ENCODE data around the gene OSTF1.

The OSTF1 gene

DNA sequence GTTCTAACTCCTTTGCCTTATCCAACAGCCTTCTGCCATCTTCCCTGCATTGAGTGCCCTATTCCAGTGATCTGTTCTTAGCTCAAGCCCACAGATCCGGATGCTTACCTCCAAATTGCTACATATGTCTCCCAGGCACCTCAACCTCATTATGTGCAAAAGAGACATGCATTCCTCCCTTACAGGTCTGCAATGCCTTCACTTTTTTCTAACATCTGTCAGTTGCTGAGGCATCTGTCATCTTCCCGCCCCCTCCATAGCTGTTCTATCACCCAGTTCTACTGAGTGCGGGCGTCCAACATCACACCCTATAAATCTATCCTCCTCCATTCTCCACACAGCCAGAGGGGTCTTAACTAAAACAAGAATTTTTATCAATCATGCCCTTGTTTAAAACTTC lies 20.4 kb upstream of the OSTF1 start:
- Mint-ChIP-seq H3K9me3 (no peaks in the 10 kb centered on the region), H3K36me3 (no peaks in the 10 kb centered on the region), H3K4me3 (no peak overlapping the region), H3K27ac (no peak overlapping the region), H3K27me3 (no peaks in the 10 kb centered on the region), H3K4me1 (peaks cover 3 to 11% of the 10 kb centered on the region in 2 donors)
- no peak for DNase-seq
- ATAC-seq (replicated peaks) = no peak

GRCh38 chr9:75069171-75069570 lies 19.1 kb upstream of the OSTF1 start:
- no peak overlapping the region for H3K4me3 Mint-ChIP-seq
- DNase-seq = no peak
- no peak overlapping the region for H3K27ac Mint-ChIP-seq
- no peaks in the 10 kb centered on the region for H3K27me3 Mint-ChIP-seq
- no peaks in the 10 kb centered on the region for H3K36me3 Mint-ChIP-seq
- no peak for ATAC-seq (replicated peaks)
- H3K9me3 Mint-ChIP-seq = no peaks in the 10 kb centered on the region
- peaks cover 3 to 11% of the 10 kb centered on the region in 2 donors for H3K4me1 Mint-ChIP-seq

- Mint-ChIP-seq H3K36me3 (no peaks in the 10 kb centered on the region), H3K4me1 (peaks cover 3 to 11% of the 10 kb centered on the region in 2 donors), H3K4me3 (no peak overlapping the region), H3K27me3 (no peaks in the 10 kb centered on the region), H3K27ac (no peak overlapping the region), H3K9me3 (no peaks in the 10 kb centered on the region)
- no peak for DNase-seq
- peak; percentile 38 to 55 for ATAC-seq (replicated peaks)
Observed at GRCh38 chr9:75071530-75072122, 16.7 kb upstream of the OSTF1 start.

DNA sequence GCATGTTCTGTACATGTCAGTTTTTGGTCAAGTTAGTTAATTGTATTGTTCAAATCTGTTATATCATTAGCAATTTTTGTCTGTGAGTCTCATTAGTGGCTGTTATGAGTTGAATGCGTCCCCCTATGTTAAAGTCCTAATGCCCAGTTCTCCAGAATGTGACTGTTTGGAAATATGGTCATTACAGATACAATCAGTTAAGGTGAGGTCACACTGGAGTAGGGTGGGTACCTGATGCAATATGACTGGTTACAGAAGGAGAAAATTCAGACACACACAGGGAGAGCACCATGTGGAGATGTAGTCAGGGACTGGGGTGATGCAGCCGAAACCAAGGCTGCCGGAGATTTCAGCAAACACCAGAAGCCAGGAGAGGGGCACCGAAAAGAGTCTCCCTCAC lies 15.4 kb upstream of the OSTF1 start:
- Mint-ChIP-seq H3K27ac (no peak overlapping the region), H3K4me3 (no peak overlapping the region)
- no peak for ATAC-seq (replicated peaks)

DNA sequence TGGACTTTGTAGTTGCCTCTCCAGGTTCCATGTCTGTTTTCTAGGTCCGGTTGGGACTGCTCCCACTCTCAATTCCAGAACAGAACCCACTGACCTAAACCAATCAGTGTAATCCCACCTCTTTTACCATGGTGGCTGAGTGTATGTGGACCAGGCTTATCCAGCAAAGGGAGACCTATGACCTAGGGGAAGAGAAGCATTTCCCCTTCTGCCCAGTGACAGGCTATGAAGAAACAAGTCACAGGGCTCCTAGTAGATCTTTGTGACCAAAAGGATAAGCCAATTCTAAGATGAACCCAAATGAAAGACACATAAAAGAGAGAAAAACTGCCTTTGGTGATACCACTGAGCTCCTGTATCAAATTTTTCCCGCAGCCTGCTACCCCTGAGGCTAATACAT lies 6.7 kb upstream of the OSTF1 start:
- H3K36me3 Mint-ChIP-seq = no peaks in the 10 kb centered on the region
- no peak overlapping the region for H3K4me3 Mint-ChIP-seq
- H3K4me1 Mint-ChIP-seq = peaks cover 0 to 1% of the 10 kb centered on the region in 2 donors
- H3K9me3 Mint-ChIP-seq = no peaks in the 10 kb centered on the region
- ATAC-seq (replicated peaks) (no peak), DNase-seq (no peak)
- no peaks in the 10 kb centered on the region for H3K27me3 Mint-ChIP-seq
- H3K27ac Mint-ChIP-seq = no peak overlapping the region

More for the DNA sequence above, 15.4 kb upstream of the OSTF1 start:
- DNase-seq = no peak
- Mint-ChIP-seq H3K27me3 (no peaks in the 10 kb centered on the region), H3K9me3 (no peaks in the 10 kb centered on the region), H3K4me1 (peaks cover 3 to 11% of the 10 kb centered on the region in 2 donors), H3K36me3 (no peaks in the 10 kb centered on the region)

GRCh38 chr9:75083188-75083970 lies 4.9 kb upstream of the OSTF1 start:
- ATAC-seq (replicated peaks) (no peak), DNase-seq (no peak)
- Mint-ChIP-seq H3K9me3 (no peaks in the 10 kb centered on the region), H3K4me3 (no peak overlapping the region), H3K27ac (no peak overlapping the region), H3K27me3 (no peaks in the 10 kb centered on the region), H3K4me1 (peaks cover 0 to 1% of the 10 kb centered on the region in 2 donors), H3K36me3 (no peaks in the 10 kb centered on the region)

GRCh38 chr9:75084081-75084672 lies 4.1 kb upstream of the OSTF1 start:
- no peak overlapping the region for H3K4me3 Mint-ChIP-seq
- no peak overlapping the region for H3K27ac Mint-ChIP-seq
- no peak for ATAC-seq (replicated peaks)
- no peak for DNase-seq
- H3K4me1 Mint-ChIP-seq = peaks cover 3 to 5% of the 10 kb centered on the region in 2 donors
- H3K36me3 Mint-ChIP-seq = peaks cover 2 to 4% of the 10 kb centered on the region in 2 donors
- no peaks in the 10 kb centered on the region for H3K27me3 Mint-ChIP-seq
- H3K9me3 Mint-ChIP-seq = no peaks in the 10 kb centered on the region

DNA sequence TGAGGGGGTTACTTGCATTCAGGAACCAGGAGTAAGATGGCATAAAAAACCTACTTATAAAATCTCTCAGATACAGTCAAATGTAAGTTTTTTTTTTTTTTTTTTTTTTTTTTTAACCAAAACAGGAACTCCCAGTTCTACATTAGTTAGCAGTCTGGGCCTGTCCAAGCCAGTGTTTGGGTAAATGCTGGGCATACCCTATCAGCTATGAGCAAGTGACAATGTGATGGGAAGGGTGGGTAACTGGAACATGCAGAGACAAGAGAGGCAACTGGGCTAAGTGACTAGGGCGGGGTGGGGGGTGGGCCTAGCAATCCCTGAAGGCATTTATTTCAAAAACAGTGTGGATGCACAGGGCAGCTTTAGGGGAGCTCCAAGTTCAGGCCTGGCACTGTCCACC lies 2.7 kb upstream of the OSTF1 start:
- Mint-ChIP-seq H3K27me3 (no peaks in the 10 kb centered on the region), H3K27ac (peak overlapping the region; percentile 47), H3K4me3 (no peak overlapping the region), H3K4me1 (peaks cover 7 to 13% of the 10 kb centered on the region in 2 donors), H3K9me3 (no peaks in the 10 kb centered on the region), H3K36me3 (peaks cover 2 to 4% of the 10 kb centered on the region in 2 donors)
- no peak for ATAC-seq (replicated peaks)
- no peak for DNase-seq

DNA sequence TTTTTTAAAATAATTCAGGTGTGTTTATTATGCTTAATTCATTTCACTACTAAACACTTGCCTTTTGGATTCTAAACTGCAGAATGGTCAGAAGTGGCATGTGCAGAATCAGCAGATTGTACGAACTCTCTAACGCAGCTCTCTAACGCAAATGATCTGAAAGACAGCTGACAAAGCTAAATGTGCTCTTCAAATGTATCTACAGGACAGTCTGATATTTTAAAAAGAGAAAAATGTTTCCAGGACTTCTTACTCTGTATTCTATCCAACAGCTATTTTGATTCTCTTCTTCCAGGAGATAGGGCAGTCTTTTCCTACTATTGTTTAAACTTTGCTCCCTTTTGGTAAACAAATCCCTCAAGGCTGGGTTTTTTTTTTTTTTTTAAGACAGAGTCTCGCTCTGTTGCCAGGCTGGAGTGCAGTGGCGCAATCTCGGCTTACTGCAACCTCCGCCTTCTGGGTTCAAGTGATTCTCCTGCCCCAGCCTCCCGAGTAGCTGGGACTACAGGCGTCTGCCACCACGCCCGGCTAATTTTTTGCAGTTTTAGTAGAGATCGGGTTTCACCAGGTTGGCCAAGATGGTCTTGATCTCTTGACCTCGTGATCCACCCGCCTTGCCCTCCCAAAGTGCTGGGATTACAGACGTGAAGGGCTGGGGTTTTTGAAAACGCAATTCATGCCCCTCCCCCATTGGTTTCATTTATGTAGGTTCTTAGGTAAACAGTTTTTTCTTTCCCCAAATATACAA lies 1.6 kb upstream of the OSTF1 start:
- no peak for DNase-seq
- Mint-ChIP-seq H3K9me3 (no peaks in the 10 kb centered on the region), H3K27me3 (no peaks in the 10 kb centered on the region), H3K4me3 (peak overlapping the region; percentile 67 to 91), H3K4me1 (peaks cover 14 to 21% of the 10 kb centered on the region in 2 donors), H3K36me3 (peaks cover 6 to 7% of the 10 kb centered on the region in 2 donors), H3K27ac (peak overlapping the region; percentile 51)
- no peak for ATAC-seq (replicated peaks)

DNA sequence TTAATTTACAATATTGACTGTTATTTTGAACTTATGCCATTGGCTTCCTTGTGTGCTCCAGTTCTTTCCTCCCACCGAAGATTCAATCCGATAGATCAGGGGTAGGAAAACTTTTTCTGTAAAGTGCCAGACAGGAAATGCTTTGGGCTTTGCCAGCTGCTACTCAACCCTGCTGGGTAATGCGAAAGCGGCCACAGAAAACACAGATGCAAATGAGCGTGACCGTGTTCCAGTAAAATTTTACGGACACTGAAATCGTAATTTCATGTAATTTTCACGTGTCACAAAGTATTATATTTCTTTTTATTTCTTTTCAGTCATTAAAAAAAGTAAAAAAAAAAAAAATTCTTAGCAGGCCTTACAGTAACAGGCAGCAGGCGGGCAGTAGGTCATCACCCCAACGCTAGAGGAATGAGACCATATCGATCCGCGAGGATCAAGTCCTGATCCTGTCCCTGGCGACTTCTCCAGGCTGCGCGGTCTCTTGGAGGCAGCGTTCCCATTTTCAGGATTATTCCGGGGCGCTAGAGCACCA lies 958 bp upstream of the OSTF1 start:
- Mint-ChIP-seq H3K36me3 (peaks cover 7 to 8% of the 10 kb centered on the region in 2 donors), H3K4me3 (peak overlapping the region; percentile 91 to 92), H3K27me3 (no peaks in the 10 kb centered on the region), H3K9me3 (no peaks in the 10 kb centered on the region), H3K27ac (peak overlapping the region; percentile 84), H3K4me1 (peaks cover 19 to 28% of the 10 kb centered on the region in 2 donors)
- peak; percentile 4 for DNase-seq
- no peak for ATAC-seq (replicated peaks)

- DNase-seq (peak; percentile 56), ATAC-seq (replicated peaks) (peak; percentile 39 to 43)
- Mint-ChIP-seq H3K36me3 (peaks cover 10% of the 10 kb centered on the region in 2 donors), H3K4me1 (peaks cover 25 to 39% of the 10 kb centered on the region in 2 donors), H3K4me3 (peak overlapping the region; percentile 92 to 94), H3K9me3 (no peaks in the 10 kb centered on the region), H3K27me3 (no peaks in the 10 kb centered on the region), H3K27ac (peak overlapping the region; percentile 95)
Observed at GRCh38 chr9:75088646-75089372, 495 bp downstream of the OSTF1 start.

DNA sequence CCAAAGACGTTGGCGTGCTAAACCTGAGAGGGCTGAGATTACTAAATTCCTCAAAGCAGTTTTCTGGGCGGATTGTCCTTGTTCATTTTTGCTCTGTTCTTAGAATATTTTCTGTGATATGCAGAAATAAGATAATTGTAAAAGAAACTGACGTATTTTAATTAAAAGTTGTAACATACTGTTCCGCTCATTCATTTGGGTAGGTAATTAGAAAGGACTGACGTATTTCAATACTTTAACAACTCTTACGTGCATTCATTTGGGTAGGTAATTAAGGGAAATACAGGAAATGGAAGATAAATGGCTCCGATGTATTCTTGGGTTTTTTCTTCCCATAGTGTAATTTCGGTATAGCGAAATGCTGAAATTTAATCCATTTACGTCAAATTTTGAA lies 1.1 kb downstream of the OSTF1 start:
- Mint-ChIP-seq H3K4me3 (peak overlapping the region; percentile 92 to 94), H3K27me3 (no peaks in the 10 kb centered on the region), H3K36me3 (peaks cover 10% of the 10 kb centered on the region in 2 donors), H3K27ac (peak overlapping the region; percentile 94), H3K9me3 (no peaks in the 10 kb centered on the region), H3K4me1 (peaks cover 29 to 45% of the 10 kb centered on the region in 2 donors)
- no peak for DNase-seq
- no peak for ATAC-seq (replicated peaks)

- H3K27ac Mint-ChIP-seq = no peak overlapping the region
- no peaks in the 10 kb centered on the region for H3K9me3 Mint-ChIP-seq
- peaks cover 10 to 15% of the 10 kb centered on the region in 2 donors for H3K36me3 Mint-ChIP-seq
- peaks cover 34 to 56% of the 10 kb centered on the region in 2 donors for H3K4me1 Mint-ChIP-seq
- no peak overlapping the region for H3K4me3 Mint-ChIP-seq
- ATAC-seq (replicated peaks) = no peak
- no peaks in the 10 kb centered on the region for H3K27me3 Mint-ChIP-seq
- no peak for DNase-seq
Observed at GRCh38 chr9:75090579-75090978, 2.3 kb downstream of the OSTF1 start.
